Measurements from ENCODE around the gene TRMT1L. TPM values are rescaled to one million over a fixed set of nuclear protein-coding genes. Genes with fewer than 3 reads are reported as not detected.

The TRMT1L gene
- polyA plus RNA-seq, 4 donors: 21.6 to 27.6 (median 26.2) TPM

DNA sequence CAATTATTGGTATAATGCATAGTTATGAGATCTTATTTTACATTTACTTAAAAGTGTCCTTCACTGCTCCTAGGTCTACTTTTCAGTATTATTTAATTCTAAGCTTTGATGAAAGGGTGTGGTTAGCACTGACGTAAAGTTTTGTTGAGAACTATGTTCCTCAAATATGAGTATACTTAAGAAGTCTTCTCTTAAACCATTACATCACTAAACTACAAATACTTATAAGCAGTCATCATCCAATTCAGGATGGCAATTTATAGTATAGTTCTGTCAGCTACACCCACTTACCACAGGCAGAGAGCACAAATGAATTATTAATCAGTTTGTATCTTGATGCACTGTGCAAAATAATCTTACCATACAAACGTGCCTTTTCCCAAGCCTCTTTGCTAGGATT, 27.0 kb downstream of the TRMT1L start:
- no peak for DNase-seq (ENCODE audit: low read depth in 4 of 4, low spot score in 2 of 4)

DNA sequence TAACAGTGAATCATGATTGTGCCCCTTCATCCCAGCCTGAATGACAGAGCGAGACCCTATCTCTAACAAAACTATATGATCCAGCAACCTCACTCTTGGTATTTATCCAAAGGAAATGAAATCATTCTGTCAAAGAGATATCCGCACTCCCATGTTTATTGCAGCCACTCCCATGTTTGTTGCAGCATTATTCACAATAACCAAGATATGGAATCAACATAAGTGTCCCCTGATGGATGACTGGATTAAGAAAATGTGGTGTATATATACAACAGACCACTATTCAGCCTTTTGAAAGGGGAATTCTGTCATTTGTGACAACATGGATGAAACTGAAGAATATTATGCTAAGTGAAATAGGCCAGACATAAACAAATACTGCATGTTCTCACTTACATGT, 44.4 kb downstream of the TRMT1L start:
- no peak for DNase-seq (ENCODE audit: low read depth in 4 of 4, low spot score in 2 of 4)

DNA sequence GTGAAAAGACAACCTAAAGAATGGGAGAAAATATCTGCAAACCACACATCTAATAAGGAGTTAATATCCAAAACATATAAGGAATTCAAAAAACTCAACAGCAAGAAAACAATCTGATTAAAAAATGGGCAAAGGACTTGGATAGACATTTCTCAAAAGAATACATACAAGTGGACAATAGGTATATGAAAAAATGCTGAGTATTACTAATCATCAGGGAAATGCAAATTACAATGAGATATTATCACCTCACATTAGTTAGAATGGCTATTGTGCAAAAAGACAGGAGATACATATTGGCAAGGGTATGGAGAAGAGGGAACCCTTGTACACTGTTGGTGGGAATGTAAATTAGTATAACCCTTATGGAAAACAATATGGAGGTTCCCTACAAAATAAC, 44.9 kb downstream of the TRMT1L start:
- DNase-seq (ENCODE audit: low read depth in 4 of 4, low spot score in 2 of 4): no peak

DNA sequence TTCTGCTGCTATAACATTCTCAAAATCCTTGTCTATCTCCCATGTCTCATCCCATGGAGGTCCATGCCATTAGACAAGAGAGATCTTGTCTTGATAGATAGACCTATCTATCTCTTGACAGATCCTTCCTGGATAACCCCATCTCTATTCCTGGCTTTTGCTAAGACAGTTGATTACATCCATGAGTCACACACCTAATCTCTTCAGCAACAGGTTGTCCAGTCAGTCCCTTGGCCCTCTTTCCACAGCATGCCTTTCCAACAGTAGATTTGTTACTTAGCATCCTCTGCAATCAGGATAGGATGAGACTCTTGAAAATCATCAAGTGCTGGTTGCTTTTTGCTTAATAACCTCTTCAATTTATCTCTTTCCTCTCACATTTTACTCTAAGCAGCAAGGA, 46.6 kb downstream of the TRMT1L start:
- no peak for DNase-seq (ENCODE audit: low read depth in 4 of 4, low spot score in 2 of 4)

DNA sequence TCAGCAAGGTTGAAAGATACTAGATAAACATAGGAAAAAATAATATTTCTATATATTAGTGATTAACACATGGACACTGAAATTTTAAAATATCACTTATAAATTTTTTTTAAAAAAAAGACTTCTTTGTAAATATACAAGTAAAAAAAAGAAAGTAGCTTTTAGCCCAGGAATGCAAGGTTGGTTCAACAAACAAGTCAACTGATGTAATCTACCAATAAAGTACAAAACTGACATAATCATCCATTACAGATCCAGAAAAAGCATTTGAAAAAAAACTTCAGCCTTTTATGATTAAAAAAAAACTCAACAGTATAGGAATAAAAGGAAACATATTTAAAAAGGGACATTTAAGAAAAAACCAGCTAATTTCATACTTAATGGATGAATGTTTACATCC, 48.4 kb downstream of the TRMT1L start:
- no peak for DNase-seq (ENCODE audit: low read depth in 4 of 4, low spot score in 2 of 4)

DNA sequence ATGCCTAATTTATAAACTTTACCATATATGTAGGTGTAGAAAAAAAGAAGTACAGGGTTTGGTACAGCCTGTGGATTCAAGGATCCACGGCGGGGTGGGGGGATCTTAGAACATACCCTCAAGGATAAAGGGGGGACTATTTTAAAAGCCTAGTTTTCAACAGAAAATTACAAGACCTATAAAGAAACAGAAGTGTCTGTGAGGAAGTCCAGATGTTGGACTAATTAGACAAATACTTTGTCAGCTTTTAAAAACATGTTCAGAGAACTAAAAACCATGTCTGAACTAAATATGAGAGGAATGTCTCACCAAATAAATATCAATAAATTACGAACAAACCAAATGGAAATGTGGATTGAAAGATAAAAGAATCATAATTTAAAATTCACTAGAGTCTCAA, 51.6 kb downstream of the TRMT1L start:
- no peak for DNase-seq (ENCODE audit: low read depth in 4 of 4, low spot score in 2 of 4)

DNA sequence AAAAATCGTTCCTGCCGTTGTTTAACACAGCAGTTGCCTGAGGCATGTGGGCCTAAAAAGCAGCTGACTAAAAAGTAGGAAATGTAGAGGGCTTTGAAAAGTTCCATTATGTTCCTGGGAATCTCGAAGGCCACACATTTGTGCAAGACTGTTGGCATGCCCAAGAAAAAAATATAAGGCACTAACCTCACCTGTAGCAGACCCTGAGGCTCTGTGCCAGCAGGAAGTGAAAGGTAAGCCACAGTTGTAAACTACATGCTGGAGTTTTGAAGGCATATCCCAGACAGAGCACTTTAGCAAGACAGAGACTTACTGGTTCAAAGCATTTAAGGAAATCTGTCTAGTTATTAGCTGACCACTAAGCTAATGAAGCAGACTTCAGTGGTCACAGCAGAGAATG, 52.7 kb downstream of the TRMT1L start:
- no peak for DNase-seq (ENCODE audit: low read depth in 4 of 4, low spot score in 2 of 4)

DNA sequence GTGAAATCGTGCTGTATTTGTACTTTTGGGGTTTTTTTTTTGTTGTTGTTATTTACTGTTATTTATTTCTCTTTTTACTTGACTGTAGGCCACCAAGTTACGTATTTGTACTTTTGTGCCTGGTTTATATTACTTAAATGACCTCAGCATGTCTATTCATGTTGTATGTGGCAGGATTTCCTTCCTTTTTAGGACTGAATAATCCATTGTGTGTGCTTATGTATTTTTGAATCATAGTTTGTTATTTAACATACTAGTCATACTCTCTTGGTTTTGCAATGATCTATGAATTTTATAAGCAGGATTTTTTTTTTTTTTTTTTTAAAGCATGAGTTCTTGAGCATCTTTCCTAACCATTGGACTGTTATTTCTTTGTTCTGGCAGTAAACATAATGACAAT, 60.2 kb downstream of the TRMT1L start:
- DNase-seq (ENCODE audit: low read depth in 4 of 4, low spot score in 2 of 4): no peak

DNA sequence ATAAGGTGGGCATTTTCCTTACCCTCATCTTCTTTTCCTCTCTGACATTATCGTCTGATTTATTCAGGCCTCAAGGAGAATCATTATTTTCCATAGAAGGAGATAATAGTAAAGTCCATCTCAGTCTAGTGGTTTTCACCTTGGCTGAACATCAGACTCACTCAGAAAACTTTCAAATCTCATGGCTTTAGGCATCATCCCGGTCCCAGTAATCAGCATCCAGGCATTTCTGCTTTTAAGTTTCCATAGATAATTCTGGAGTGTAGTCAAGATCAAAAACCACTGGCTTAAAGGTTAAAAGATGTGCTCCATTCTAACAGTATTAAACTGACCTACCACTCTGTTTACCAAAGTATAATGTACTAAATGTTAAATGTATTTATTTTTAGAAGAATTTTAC, 62.0 kb downstream of the TRMT1L start:
- DNase-seq (ENCODE audit: low read depth in 4 of 4, low spot score in 2 of 4): no peak

DNA sequence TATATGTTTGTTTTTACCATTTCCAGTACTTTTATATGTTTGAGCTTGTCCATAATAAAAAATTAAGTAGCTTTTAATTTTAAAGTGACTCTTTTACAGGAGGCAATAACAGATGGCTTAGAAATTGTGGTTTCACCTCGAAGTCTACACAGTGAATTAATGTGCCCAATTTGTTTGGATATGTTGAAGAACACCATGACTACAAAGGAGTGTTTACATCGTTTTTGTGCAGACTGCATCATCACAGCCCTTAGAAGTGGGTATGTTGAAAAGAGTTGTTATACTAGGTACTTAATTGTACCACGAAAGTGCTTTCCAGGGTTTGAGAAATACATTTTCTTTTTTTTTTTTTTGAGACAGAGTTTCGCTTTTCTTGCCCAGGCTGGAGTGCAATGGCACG, 65.3 kb downstream of the TRMT1L start:
- DNase-seq (ENCODE audit: low read depth in 4 of 4, low spot score in 2 of 4): no peak

DNA sequence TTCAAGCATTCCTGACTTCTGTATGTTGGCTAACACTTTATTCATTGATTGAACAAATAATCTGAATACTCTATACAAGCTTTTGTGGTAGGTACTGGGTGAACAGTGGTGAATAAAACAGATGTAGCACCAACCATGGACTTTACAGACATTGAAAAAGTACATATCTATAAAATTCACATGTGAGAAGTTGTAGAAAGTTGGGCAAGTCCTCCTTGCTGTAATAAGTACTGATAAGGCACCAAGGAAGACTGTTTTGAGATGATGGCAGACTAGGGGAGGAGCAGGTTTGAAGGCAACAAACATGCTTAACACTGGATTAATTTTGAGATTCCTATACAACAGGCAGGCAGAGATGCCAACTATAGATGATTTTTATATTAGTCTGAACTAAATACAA, 69.0 kb downstream of the TRMT1L start:
- no peak for DNase-seq (ENCODE audit: low read depth in 4 of 4, low spot score in 2 of 4)

DNA sequence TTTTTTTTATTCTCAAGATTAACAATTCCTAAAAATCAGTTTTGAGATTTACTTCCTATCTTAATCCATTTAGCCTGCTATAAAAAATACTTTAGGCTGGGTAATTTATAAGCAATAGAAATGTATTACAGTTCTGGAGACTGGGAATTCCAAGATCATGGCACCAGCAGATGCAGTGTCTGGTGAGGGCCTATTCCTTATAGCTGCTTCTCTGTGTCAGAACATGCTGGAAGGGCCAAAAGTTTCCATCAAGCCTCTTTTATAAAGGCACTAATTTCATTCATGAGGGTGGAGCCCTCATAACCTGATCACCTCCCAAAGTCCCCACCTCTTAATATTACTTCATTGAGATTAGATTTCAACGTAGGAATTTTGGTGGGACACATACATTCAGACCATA, 69.7 kb downstream of the TRMT1L start:
- no peak for DNase-seq (ENCODE audit: low read depth in 4 of 4, low spot score in 2 of 4)

DNA sequence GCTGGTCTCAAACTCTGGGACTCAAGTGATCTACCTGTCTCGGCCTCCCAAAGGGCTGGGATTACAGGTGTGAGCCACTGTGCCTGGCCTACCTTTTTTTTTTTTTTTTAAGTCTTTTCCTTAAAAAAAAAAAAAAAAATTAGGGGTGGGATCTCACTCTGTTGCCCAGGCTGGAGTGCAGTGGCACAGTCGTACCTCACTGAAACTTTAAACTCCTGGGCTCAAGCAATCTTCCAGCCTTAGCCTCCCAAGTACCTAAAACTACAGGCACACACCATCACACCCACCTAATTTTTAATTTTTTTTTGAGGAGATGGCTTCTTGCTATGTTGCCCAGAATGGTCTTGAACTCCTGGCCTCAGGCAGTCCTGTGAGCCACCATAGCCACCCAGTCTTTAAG, 72.9 kb downstream of the TRMT1L start:
- DNase-seq (ENCODE audit: low read depth in 4 of 4, low spot score in 2 of 4): no peak

DNA sequence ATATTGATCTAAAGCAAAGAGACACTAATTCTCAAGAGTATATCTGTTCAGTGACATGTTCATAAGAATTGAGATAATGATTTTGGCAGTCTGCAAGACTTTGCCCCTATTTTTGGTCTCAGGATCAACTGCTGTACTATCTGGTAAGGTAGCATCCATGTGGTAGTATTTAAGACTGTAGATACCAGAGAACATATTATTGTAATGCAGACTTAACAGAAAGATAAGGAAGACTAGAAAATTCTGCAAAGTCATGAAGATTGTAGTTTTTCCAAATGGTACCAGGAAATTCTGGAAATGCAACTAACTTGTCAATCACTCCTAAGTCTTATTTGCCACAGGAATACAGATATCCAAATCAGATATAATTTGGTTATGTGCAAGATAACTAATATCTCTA, 76.3 kb downstream of the TRMT1L start:
- DNase-seq (ENCODE audit: low read depth in 4 of 4, low spot score in 2 of 4): no peak

DNA sequence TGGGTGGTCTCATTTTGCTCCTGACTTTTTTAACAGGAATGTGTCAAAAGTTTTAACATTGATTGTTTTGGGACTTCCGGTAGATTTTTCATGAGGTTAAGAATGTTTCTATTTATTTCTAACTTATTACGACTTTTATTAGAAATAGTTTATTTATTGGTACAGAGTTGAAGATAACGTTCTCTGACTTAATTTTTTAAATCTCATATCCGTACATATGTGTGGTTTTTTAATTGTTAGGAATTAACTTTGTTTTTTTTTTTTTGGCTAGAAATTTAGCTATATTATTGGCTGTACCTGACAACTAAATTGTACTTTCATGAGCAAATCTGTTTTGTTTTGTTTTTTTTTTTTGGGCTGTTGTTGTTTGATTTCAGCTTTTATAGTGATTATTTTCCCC, 79.4 kb downstream of the TRMT1L start:
- DNase-seq (ENCODE audit: low read depth in 4 of 4, low spot score in 2 of 4): no peak

DNA sequence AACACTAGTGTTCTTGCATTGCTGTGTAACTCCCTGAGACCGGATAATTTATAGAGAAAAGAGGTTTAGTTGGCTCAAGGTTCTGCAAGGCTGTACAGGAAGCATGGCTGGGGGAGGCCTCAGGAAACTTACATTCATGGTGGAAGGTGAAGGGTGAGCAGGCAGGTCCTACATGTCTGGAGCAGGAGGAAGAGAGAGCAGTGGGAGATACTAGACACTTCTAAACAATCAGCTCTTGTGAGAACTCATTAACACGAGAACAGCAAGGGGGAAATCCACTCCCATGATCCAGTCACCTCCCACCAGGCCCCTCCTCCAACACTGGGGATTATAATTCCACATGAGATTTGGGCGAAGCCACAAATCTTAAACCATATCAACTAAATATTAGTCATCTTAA, 81.3 kb downstream of the TRMT1L start:
- no peak for DNase-seq (ENCODE audit: low read depth in 4 of 4, low spot score in 2 of 4)

DNA sequence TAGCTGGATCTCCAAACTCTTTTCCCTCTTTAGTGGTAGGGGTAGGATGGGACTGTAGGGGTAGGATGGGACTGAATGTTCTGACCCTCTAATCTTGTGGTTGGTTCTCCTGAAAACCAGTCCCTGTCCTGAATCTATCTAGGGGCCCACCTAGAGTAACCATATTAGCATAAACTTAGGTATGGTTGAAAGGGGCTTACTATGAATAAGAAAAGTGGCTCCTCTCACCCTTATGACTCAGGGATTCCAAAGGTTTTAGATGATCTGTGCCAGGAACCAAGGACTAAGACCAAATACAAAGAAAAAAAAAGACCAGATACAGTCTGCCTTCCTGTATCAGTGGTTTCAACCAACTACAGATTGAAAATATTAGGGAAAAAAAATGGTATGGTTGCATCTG, 82.4 kb downstream of the TRMT1L start:
- no peak for DNase-seq (ENCODE audit: low read depth in 4 of 4, low spot score in 2 of 4)

DNA sequence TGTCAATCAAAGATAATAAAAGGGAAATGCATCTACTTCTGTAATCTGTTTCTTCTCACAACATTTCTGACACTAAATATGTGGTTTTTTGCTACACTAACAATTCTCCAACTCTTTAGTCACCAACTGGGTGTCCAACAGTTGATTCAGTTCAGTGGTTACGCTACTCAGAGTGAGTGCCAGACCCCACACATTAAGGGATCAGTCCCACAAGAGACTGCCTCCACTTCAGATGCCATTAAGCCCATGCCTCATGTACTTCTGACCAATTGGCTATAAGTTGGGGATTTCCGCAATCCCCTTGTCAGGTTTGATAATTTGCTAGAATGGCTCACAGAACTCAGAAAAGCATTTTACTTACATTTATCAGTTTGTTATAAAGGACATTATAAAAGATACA, 83.0 kb downstream of the TRMT1L start:
- no peak for DNase-seq (ENCODE audit: low read depth in 4 of 4, low spot score in 2 of 4)

DNA sequence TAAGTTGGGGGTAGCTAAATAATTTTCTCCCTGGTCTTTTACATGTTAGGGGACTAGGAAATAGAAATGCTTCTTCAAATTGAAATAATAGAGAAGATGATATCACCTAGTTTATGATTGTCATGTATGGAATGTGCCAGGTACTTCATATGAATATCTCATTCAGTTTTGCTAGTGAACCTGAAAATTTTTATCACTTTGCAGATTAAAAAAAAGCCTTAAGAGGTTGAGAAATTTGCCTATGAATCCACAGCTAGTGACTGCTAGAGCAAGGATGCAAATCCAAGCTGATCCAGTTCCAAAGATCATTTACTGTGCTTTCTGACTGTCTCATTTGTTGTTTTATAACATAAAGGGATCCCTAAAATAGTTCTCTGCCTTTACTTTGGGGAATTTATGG, 86.7 kb downstream of the TRMT1L start:
- no peak for DNase-seq (ENCODE audit: low read depth in 4 of 4, low spot score in 2 of 4)

DNA sequence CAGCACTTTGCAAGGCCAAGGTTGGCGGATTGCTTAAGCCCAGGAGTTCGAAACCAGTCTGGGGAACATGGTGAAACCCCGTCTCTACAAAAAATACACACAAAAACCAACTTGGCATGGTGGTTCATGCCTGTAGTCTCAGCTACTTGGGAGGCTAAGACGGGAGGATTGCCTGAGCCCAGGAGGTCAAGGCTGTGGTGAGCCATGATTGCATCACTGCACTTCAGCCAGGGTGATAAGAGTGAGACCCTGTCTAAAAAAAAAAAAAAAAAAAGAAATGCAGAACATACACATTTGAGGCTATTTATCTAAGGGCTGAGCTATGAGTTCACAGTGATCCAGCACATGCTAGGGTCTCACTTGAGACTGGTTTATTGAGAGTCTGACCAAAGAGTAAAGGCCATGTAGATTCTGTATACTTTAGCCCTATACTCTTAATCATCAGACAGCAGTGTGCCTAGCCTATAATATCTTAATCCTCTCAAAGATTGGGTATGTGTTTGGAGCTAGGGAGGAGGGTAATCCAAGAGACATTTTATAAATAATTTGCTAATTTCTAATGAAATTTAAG, 87.5 kb downstream of the TRMT1L start:
- DNase-seq (ENCODE audit: low read depth in 4 of 4, low spot score in 2 of 4): no peak

DNA sequence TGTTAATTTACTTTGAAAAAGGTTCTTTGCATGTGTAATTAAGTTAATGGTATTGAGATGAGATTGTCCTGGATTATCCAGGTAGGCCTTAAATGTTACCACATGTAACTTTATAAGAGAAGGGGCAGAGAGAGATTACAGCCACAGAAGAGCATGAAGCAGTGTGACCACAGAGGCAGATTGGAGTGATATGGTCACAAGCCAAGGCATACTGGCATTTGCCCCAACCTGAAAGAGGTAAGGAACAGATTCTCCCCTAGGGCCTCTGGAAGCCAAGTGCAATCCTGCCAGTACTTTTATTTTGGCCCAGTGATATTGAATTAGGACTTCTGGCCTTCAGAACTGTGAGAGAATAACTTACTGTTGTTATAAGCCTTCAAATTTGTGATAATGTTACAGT, 88.4 kb downstream of the TRMT1L start:
- DNase-seq (ENCODE audit: low read depth in 4 of 4, low spot score in 2 of 4): no peak

Data from left renal cortex interstitium (tissue), 4 donors.